ENCODE data around the gene SLC35F3. TPM values are rescaled to one million over a fixed set of nuclear protein-coding genes. Genes with fewer than 3 reads are reported as not detected.

SLC35F3 gene
- total RNA-seq, 2 donors from 2014 or later, result 0.13 TPM; not detected in 1

DNA sequence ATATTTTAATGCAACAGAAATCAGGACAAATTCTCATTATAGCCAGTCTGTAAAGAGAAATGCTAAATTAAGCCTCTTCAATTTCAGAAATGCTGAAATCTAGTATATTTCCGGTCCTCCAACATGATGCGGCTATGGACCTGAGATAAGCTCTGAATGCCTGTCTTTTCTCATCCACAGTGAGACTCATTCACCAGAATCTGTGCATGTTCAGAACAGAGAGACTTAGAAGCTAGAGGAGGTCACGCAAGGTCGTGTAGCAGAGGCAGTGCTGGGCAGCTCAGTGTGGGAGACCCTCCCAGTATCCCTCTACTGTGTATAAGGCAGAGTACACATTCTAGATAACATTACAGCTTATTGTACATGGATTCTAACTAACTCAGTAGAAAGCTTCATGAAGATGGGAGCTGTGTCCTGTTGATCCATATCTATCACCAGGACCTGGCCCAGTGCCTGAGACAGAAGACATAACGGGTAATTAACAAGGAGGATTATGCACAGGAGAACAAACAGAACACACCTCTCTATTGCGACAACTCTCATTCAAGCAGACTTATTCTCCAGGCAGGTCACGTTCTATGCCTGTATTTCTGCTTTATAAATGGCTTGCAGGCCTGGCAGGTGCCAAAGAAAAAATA, 371.8 kb downstream of the SLC35F3 start:
- TF ChIP-seq, protein P1, sequence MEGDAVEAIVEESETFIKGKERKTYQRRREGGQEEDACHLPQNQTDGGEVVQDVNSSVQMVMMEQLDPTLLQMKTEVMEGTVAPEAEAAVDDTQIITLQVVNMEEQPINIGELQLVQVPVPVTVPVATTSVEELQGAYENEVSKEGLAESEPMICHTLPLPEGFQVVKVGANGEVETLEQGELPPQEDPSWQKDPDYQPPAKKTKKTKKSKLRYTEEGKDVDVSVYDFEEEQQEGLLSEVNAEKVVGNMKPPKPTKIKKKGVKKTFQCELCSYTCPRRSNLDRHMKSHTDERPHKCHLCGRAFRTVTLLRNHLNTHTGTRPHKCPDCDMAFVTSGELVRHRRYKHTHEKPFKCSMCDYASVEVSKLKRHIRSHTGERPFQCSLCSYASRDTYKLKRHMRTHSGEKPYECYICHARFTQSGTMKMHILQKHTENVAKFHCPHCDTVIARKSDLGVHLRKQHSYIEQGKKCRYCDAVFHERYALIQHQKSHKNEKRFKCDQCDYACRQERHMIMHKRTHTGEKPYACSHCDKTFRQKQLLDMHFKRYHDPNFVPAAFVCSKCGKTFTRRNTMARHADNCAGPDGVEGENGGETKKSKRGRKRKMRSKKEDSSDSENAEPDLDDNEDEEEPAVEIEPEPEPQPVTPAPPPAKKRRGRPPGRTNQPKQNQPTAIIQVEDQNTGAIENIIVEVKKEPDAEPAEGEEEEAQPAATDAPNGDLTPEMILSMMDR (IDR thresholded peaks at IDR 0.05), result no peak
- H3K4me3 ChIP-seq, result no peak overlapping the region
- DNase-seq, result no peak
- intact Hi-C loops (cut with DNase I), result no loop called here
- H3K4me1 ChIP-seq, result no peaks in the 10 kb centered on the region
- H3K9ac ChIP-seq (ENCODE audit: low read depth in 2 of 2, low read length in 2 of 2), result no peak overlapping the region
- no peak overlapping the region for H3K27ac ChIP-seq
- no peaks in the 10 kb centered on the region for H3K9me3 ChIP-seq
- H3K27me3 ChIP-seq, result no peaks in the 10 kb centered on the region
- no peaks in the 10 kb centered on the region for H3K36me3 ChIP-seq

DNA sequence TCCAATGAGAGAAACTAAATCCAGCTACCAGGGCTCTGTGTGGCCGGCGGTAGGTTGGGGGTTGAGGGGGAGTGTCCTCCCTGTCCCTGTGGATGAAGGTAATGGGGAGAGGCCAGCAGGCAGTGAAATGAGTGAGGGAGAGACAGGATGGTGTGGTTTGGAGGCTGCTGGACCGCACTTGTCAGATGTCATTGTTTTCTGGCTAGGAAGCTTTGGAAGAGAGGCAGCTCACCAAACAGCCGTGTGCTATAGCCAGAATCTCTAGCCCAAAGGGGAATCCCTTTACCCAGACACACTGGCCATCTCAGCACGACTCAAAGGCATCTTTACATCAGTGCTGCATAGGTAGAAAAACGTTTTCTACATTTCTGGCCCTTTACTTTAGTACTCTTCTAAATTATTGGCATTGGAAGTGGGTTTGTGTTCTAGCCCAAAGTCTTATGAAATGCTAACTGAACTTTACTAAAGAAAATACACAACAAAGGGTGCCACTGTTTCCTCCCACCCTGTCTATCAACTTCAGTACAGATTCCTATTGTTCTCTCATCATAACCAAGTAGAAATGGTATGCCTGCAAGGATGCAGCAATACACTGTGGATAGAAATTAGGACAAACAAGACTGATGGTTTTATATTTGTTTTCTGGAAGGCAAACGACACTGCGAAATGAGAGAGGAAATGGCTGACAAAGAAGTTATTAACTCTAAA, 372.8 kb downstream of the SLC35F3 start:
- no peak overlapping the region for H3K9ac ChIP-seq (ENCODE audit: low read depth in 2 of 2, low read length in 2 of 2)
- DNase-seq, result no peak
- H3K4me1 ChIP-seq, result no peaks in the 10 kb centered on the region
- no peaks in the 10 kb centered on the region for H3K9me3 ChIP-seq
- intact Hi-C loops (cut with DNase I), result no loop called here
- no peaks in the 10 kb centered on the region for H3K36me3 ChIP-seq
- TF ChIP-seq, protein P1 (IDR thresholded peaks at IDR 0.05), result no peak
- H3K27me3 ChIP-seq, result no peaks in the 10 kb centered on the region
- no peak overlapping the region for H3K4me3 ChIP-seq
- H3K27ac ChIP-seq, result no peak overlapping the region

GRCh38 chr1:234279021-234279420, 374.5 kb downstream of the SLC35F3 start:
- Histone ChIP-seq H3K27me3 (no peaks in the 10 kb centered on the region), H3K36me3 (no peaks in the 10 kb centered on the region), H3K9ac (ENCODE audit: low read depth in 2 of 2, low read length in 2 of 2) (no peak overlapping the region), H3K27ac (no peak overlapping the region), H3K9me3 (no peaks in the 10 kb centered on the region), H3K4me3 (no peak overlapping the region), H3K4me1 (no peaks in the 10 kb centered on the region)
- TF ChIP-seq, protein P1 (IDR thresholded peaks at IDR 0.05), result no peak
- no peak for DNase-seq
- intact Hi-C loops (cut with DNase I), result no loop called here

GRCh38 chr1:234280500-234280899, 376.0 kb downstream of the SLC35F3 start:
- intact Hi-C loops (cut with DNase I), result no loop called here
- no peak for DNase-seq
- Histone ChIP-seq H3K9me3 (no peaks in the 10 kb centered on the region), H3K4me3 (no peak overlapping the region), H3K9ac (ENCODE audit: low read depth in 2 of 2, low read length in 2 of 2) (no peak overlapping the region), H3K27ac (no peak overlapping the region), H3K4me1 (no peaks in the 10 kb centered on the region), H3K36me3 (no peaks in the 10 kb centered on the region), H3K27me3 (no peaks in the 10 kb centered on the region)
- TF ChIP-seq, protein P1 (IDR thresholded peaks at IDR 0.05), result no peak

GRCh38 chr1:234281826-234282489, 377.5 kb downstream of the SLC35F3 start:
- intact Hi-C loops (cut with DNase I), result no loop called here
- TF ChIP-seq, protein P1 (IDR thresholded peaks at IDR 0.05), result no peak
- no peaks in the 10 kb centered on the region for H3K27me3 ChIP-seq
- no peaks in the 10 kb centered on the region for H3K36me3 ChIP-seq
- H3K27ac ChIP-seq, result no peak overlapping the region
- no peaks in the 10 kb centered on the region for H3K9me3 ChIP-seq
- no peaks in the 10 kb centered on the region for H3K4me1 ChIP-seq
- H3K9ac ChIP-seq (ENCODE audit: low read depth in 2 of 2, low read length in 2 of 2), result no peak overlapping the region
- no peak overlapping the region for H3K4me3 ChIP-seq
- DNase-seq, result no peak

Data from colonic mucosa (tissue), 4 donors.